Fibroblast of mammary gland (primary cell): ENCODE measurements around the gene IQGAP2.

Experiments
- DNase-seq: peaks from one replicate; pipeline ENCODE4 v3.0.0-alpha.2; 2010; ENCODE audit warnings: low read depth
- H3K4me3 ChIP-seq: 2 replicates; pipeline ENCODE4 v1.5.1; 2011; ENCODE audit warnings: low read depth, mild to moderate bottlenecking, low read length, moderate library complexity; ENCODE audit not compliant: control insufficient read depth
- CTCF ChIP-seq: conservative IDR thresholded peaks from 2 replicates; pipeline ENCODE4 v1.5.1; 2011; ENCODE audit warnings: low read depth, low read length, inconsistent platforms; ENCODE audit not compliant: control insufficient read depth, insufficient read depth

IQGAP2 gene

GRCh38 chr5:76576450-76576849, 173.4 kb downstream of the IQGAP2 start:
- TF ChIP-seq CTCF: no peak
- DNase-seq: no peak
- no peak overlapping the region for H3K4me3 ChIP-seq

GRCh38 chr5:76576996-76577395, 173.9 kb downstream of the IQGAP2 start:
- no peak overlapping the region for H3K4me3 ChIP-seq
- DNase-seq: no peak
- no peak for TF ChIP-seq CTCF

- DNase-seq: peak; percentile 58
- no peak overlapping the region for H3K4me3 ChIP-seq
These were observed 176.3 kb downstream of the IQGAP2 start for GRCh38 chr5:76579166-76579937.

GRCh38 chr5:76580981-76581380, 177.9 kb downstream of the IQGAP2 start:
- DNase-seq: no peak
- H3K4me3 ChIP-seq: no peak overlapping the region
- no peak for TF ChIP-seq CTCF

More at GRCh38 chr5:76579166-76579937, 176.3 kb downstream of the IQGAP2 start:
- no peak for TF ChIP-seq CTCF

- no peak overlapping the region for H3K4me3 ChIP-seq
- TF ChIP-seq CTCF: no peak
- no peak for DNase-seq
These were observed 179.4 kb downstream of the IQGAP2 start for GRCh38 chr5:76582230-76583162.

GRCh38 chr5:76583163-76584047, 180.3 kb downstream of the IQGAP2 start:
- TF ChIP-seq CTCF: peak; percentile 49
- DNase-seq: peak; percentile 42
- no peak overlapping the region for H3K4me3 ChIP-seq
